GM19438 (cell line): ENCODE measurements around the gene SEM1.
"Not testable (repeated sequence)": the region's sequence is repeated elsewhere in the genome, so short reads cannot be mapped to it uniquely, and the experiment has no call there.

Experiments
- ATAC-seq: cut with Tn5 transposase; IDR thresholded peaks from one replicate; pipeline ENCODE4 v1.9.1; 2021; ENCODE audit warnings: low read depth; ENCODE audit not compliant: unreplicated experiment

The SEM1 gene

GRCh38 chr7:96709381-96710228 is at the start of gene SEM1:
SEM1 (minus strand) TSS chr7:96709846; CDS start chr7:96709763, 83 bp downstream.
- peak; percentile 89 for ATAC-seq

DNA sequence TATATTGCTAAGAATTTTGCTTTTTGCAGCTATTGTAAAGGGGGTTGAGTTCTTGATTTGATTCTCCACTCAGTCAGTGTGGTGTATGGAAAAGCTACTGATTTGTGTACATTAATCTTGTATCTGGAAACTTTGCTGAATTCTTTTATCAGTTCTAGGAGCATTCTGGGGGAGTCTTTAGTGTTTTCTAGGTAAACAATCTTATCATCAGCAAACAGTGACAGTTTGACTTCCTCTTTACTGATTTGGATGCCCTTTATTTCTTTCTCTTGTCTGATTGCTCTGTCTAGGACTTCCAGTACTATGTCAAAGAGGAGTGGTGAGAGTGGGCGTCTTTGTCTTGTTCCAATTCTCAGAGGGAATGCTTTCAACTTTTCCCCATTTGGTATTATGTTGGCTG is 48.2 kb upstream of the SEM1 start:
- not testable (repeated sequence) for ATAC-seq

DNA sequence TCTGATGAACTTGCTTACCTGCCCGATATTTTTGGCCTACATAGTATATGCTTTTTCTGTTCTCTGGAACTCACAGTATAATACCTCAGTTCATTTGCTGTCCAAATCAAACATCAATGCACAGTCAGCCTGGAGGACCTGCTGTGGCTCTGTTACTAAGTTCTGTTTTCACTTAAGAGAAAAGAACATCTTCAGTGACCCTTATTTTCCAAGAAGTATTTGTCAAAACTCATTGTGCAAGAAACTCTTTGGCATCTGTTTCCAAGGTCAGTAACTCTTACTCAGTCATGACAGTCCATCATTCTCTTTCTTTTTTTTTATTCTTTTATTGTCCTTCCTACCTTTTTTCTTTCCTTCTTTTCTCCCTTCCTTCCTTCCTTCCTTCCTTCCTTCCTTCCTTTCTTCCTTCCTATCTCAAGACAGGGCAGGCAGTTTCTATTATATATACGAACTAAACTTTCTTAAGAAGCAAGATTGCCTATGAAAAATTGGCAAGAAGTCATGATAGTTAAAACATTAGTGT is 37.8 kb upstream of the SEM1 start:
- no peak for ATAC-seq

- ATAC-seq, result no peak
Measured at GRCh38 chr7:96740130-96740529, 30.5 kb upstream of the SEM1 start.

GRCh38 chr7:96739609-96740008 is 30.0 kb upstream of the SEM1 start:
- no peak for ATAC-seq

- ATAC-seq, result no peak
Measured at GRCh38 chr7:96739167-96739566, 29.5 kb upstream of the SEM1 start.

DNA sequence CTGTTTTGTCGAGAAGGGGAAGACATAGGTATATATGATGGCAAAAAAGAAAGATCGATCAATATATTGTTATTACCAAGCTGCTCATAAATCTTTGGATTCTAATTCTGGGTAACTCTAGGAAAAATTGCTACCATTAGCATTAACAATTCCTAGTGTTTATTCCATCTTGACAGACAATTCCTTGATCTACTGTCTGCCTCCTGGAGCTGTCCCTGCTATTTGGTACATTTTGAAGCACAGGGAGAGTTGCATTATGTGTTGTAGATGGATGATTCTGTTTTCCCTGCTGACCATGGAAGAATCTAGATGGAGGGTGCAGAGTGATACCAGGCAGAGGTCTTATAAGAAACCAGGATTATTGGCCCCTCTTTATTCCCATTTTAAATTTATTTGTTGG is 29.1 kb upstream of the SEM1 start:
- ATAC-seq, result no peak

GRCh38 chr7:96737545-96738050 is 28.0 kb upstream of the SEM1 start:
- ATAC-seq, result no peak

GRCh38 chr7:96734343-96734742 is 24.7 kb upstream of the SEM1 start:
- no peak for ATAC-seq

DNA sequence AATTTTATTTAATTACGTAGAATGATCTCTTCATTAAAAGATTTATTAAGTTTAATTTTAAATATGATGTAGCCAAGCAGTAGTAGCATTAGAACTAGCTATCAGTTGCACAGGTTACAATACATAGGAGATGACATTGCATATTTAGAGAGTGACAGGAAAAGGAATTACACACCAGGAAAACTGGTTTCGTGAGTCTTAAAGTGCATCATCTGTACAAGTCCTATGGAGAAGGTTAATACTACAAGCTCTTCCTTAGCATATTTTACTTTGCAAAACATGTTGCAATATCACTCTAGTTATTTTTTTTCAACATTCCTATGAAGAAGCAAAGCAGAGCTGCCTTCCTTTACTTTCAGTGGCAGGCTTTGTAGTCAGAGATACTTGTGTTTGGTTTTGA is 20.2 kb upstream of the SEM1 start:
- ATAC-seq, result no peak

GRCh38 chr7:96728139-96728538 is 18.5 kb upstream of the SEM1 start:
- no peak for ATAC-seq

DNA sequence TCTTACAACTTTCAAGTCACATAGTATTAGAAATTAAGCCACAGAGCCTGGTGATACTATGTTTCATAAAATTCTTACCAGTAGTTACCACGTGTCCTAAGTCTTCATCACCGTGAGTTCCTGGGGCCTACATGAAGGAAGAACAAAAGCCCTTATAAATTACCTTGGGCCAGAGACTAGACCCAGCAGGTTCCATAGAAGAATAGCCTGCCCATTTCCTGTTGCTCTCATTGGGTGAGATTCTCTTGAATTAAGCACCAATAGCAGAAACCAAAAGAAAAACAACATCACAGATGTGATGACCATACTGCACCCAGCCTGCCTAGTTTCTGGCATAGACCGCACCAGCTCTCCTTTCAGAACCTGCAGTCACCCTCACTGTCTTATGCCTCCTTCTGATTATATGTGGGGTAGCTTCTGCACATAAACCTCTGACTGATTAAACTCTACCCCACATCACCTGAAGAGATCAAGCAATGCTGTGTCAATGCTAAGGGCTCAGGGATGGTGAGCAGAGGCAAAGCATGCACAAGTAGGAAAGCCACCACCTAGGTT is 18.0 kb upstream of the SEM1 start:
- no peak for ATAC-seq

DNA sequence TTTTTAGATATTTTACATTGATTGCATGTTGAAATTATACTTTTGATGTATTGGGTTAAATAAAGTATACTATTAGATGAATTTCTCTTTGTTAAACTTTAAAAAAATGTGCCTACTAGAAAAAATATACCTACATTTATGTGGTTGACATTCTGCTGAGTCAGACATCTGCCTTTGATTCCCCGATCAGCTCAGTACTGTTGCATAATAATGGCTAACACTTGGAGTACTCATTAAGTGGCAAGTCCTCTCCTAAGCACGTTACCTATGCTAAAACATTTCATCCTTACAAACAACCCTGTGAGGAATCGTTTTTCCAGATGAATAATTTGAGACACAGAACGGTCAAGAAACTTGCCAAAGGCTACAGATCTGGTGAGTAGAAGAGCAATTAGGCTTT is 14.0 kb upstream of the SEM1 start:
- ATAC-seq, result no peak

DNA sequence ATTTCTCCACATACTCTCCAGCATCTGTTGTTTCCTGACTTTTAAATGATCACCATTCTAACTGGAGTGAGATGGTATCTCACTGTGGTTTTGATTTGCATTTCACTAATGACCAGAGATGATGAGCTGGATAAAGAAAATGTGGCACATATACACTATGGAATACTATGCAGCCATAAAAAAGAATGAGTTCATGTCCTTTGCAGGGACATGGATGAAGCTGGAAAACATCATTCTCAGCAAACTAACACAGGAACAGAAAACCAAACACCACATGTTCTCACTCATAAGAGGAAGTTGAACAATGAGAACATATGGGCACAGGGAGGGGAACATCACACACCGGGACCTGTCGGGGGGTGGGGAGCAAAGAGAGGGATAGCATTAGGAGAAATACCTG is 13.3 kb upstream of the SEM1 start:
- ATAC-seq, result not testable (repeated sequence)

GRCh38 chr7:96720843-96721242 is 11.2 kb upstream of the SEM1 start:
- no peak for ATAC-seq

GRCh38 chr7:96719164-96719563 is 9.5 kb upstream of the SEM1 start:
- ATAC-seq, result no peak

DNA sequence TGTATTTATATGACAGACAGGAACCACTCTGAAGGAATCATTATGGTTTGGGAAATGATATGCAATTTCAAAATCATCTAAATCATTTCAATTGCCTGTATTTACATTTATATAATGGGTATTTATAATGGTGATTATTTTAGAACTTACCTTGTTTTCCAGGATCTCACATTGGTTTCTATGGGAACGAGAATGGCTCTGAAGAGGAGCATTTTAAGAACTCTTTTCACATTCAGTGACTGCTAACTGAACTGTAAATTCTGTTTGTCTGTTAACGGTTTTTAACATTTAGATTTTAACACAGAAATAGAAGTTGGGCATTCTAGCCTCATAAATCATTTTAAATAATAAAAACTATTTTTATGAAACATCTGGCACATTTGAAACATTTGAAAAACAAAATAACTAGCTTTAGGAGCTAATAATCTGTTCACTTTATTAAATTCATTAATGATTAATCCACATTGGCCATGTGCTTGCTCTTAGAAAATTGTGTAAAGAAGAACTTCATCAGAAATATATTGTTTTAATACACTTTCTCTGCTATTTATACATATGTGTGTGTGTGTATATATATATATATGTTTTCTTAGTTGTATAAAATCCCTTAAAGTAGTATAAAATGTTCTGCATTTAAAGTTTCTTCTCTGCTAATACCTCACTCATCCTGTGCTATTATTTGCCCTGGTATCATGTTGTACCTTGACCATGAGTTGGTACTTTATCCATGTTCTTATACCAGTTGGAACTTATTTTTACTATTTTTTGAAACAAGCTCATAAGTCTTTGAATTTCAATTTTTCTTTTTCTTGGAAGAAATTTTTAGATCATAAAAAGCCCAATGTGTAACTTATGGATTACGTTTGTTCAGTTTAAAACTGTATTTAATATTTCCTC is 8.7 kb upstream of the SEM1 start:
- no peak for ATAC-seq

GRCh38 chr7:96713037-96713436 is 3.4 kb upstream of the SEM1 start:
- no peak for ATAC-seq

- no peak for ATAC-seq
Measured at GRCh38 chr7:96710544-96710943, 898 bp upstream of the SEM1 start.

DNA sequence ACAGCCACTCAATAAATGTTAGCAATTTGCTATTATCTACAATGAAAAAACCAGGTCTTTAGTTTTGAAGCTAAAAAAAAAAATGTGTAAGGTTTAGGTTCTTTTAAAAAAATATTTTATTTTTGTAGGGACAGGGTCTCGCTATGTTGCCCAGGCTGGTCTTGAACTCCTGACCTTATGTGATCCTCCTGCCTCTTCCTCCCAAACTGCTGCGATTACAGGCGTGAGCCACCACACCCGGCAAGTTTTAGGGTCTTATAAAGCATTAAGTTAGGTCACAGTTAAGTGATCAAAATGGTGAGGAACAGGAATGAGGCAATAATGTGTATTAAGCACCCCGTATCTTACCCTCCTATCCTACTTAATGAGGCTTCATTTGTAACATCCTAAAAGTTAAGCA is 774 bp downstream of the SEM1 start:
- ATAC-seq, result peak; percentile 2
